ENCODE data around the gene BATF3.
"Not testable (repeated sequence)": the region's sequence is repeated elsewhere in the genome, so short reads cannot be mapped to it uniquely, and the experiment has no call there.

DNA sequence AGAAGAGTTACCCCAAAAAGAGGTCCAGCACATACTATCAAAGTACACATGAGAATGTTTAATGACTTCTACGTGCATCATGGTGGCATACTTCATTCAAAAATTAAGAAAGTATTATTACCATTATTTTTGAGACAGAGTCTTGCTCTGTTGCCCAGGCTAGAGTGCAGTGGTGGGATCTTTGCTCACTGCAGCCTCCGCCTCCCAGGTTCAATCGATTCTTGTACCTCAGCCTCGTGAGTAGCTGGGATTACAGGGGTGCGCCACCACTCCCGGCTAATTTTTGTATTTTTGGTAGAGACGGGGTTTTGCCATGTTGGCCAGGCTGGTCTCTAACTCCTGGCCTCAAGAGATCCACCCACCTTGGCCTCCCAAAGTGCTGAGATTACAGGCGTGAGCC is 12.3 kb upstream of the BATF3 start:
- TF ChIP-seq, protein P1, sequence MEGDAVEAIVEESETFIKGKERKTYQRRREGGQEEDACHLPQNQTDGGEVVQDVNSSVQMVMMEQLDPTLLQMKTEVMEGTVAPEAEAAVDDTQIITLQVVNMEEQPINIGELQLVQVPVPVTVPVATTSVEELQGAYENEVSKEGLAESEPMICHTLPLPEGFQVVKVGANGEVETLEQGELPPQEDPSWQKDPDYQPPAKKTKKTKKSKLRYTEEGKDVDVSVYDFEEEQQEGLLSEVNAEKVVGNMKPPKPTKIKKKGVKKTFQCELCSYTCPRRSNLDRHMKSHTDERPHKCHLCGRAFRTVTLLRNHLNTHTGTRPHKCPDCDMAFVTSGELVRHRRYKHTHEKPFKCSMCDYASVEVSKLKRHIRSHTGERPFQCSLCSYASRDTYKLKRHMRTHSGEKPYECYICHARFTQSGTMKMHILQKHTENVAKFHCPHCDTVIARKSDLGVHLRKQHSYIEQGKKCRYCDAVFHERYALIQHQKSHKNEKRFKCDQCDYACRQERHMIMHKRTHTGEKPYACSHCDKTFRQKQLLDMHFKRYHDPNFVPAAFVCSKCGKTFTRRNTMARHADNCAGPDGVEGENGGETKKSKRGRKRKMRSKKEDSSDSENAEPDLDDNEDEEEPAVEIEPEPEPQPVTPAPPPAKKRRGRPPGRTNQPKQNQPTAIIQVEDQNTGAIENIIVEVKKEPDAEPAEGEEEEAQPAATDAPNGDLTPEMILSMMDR (conservative IDR thresholded peaks at IDR 0.05; ENCODE audit: low read length) = not testable (repeated sequence)
- not testable (repeated sequence) for TF ChIP-seq EZH2phosphoT487 (IDR thresholded peaks at IDR 0.05; ENCODE audit: borderline replicate concordance, low read depth, low read length)

Measured in OCI-LY7 (cell line).